HepG2 (cell line): Measurements from ENCODE around the gene TUBB2B. TPM values are rescaled to one million over a fixed set of nuclear protein-coding genes. Genes with fewer than 3 reads are reported as not detected.

ENCODE experiments used
- AGO2 ChIP-seq: fragments of 200-400 bp; formaldehyde crosslinking; optimal IDR thresholded peaks from 2 replicates; pipeline ENCODE3; 2017; ENCODE audit warnings: mild to moderate bottlenecking, low read depth, low read length, moderate library complexity
- ATF1 ChIP-seq: IDR thresholded peaks from 2 replicates; pipeline ENCODE4 v1.6.1; 2016; ENCODE audit warnings: mild to moderate bottlenecking, control low read depth
- CENPX ChIP-seq: sonication (generic); formaldehyde crosslinking; IDR thresholded peaks from 2 replicates; pipeline ENCODE4 v1.9.0; 2021; ENCODE audit warnings: mild to moderate bottlenecking, missing genetic modification reagents, moderate library complexity
- KDM3A ChIP-seq: IDR thresholded peaks from 2 replicates; pipeline ENCODE4 v1.6.1; 2018; ENCODE audit warnings: low read depth, missing compliant biosample characterization
- SP140L ChIP-seq: sonication (generic); formaldehyde crosslinking; IDR thresholded peaks from 2 replicates; pipeline ENCODE4 v1.4.0; 2020; ENCODE audit warnings: missing genetic modification reagents, borderline replicate concordance
- SRSF4 ChIP-seq: fragments of 200-400 bp; formaldehyde crosslinking; IDR thresholded peaks from one replicate; pipeline ENCODE4 v1.6.1; 2018; ENCODE audit warnings: mild to moderate bottlenecking, low read depth, low read length, moderate library complexity; ENCODE audit not compliant: poor library complexity, severe bottlenecking
- STAT5B ChIP-seq: sonication (generic); formaldehyde crosslinking; IDR thresholded peaks from 2 replicates; pipeline ENCODE4 v1.4.0; 2020; ENCODE audit warnings: missing genetic modification reagents
- ZNF441 ChIP-seq: sonication (generic); formaldehyde crosslinking; IDR thresholded peaks from 2 replicates; pipeline ENCODE4 v1.7.0; 2021; ENCODE audit warnings: missing genetic modification reagents, borderline replicate concordance
- ZNF652 ChIP-seq: IDR thresholded peaks from 2 replicates; pipeline ENCODE4 v1.6.1; 2016; ENCODE audit warnings: low read depth, borderline replicate concordance
- ZNF792 ChIP-seq: IDR thresholded peaks from 2 replicates; pipeline ENCODE4 v1.6.1; 2016
- polyA plus RNA-seq, 8 experiments: library from polyadenylated mRNA; depleted of rRNA in 3 of 8; stranded (reverse) in 7 of 8; unstranded in 1 of 8; fragments of >200 nt; fragmentation: Illumina TruSeq in 4 of 8; extraction: Trizol in 4 of 8; gene quantifications; 2 replicates each; pipeline versions ENCODE4 v1.2.1 to v1.2.3, GENCODE V29; 2011 to 2016; ENCODE audit warnings: low read depth in 4 of 8, missing spikeins in 1 of 8, mixed read lengths in 1 of 8; ENCODE audit not compliant: insufficient read depth in 1 of 8
- total RNA-seq, 5 experiments: library from RNA; depleted of rRNA; stranded (reverse); fragments of >200 nt; fragmentation: Illumina TruSeq; extraction: Trizol; gene quantifications; 2 replicates each; pipeline ENCODE4 v1.2.3, GENCODE V29; 2016; ENCODE audit warnings: low read depth in 1 of 5
- TF ChIP-seq, protein P1 (sequence below): sonication (generic); formaldehyde crosslinking; conservative IDR thresholded peaks from 2 replicates; pipeline ENCODE4 v1.4.0; 2020; ENCODE audit warnings: missing genetic modification reagents
- TF ChIP-seq, protein P2 (sequence below): IDR thresholded peaks from 2 replicates; pipeline ENCODE4 v1.6.1; 2016; ENCODE audit warnings: mild to moderate bottlenecking
- TF ChIP-seq, protein P3 (sequence below), 2 experiments: fragments of 450-650 bp in 1 of 2; sonication (generic) in 1 of 2; formaldehyde crosslinking in 1 of 2; IDR thresholded peaks; 2 replicates each; pipeline versions ENCODE4 v1.6.1 to v1.8.0; 2016 to 2022; ENCODE audit warnings: antibody characterized with exemption in 1 of 2, mild to moderate bottlenecking in 1 of 2, missing genetic modification reagents in 1 of 2
- TF ChIP-seq, protein P4 (sequence below): sonication (generic); formaldehyde crosslinking; conservative IDR thresholded peaks from 2 replicates; pipeline ENCODE4 v1.4.0; 2020; ENCODE audit warnings: missing genetic modification reagents

The TUBB2B gene
- total and polyA plus RNA-seq, 2 of the 13 experiments (the other 11 are each of a cell fraction or from before 2014, with no cell fraction given) = 10.3 to 23.6 TPM

DNA sequence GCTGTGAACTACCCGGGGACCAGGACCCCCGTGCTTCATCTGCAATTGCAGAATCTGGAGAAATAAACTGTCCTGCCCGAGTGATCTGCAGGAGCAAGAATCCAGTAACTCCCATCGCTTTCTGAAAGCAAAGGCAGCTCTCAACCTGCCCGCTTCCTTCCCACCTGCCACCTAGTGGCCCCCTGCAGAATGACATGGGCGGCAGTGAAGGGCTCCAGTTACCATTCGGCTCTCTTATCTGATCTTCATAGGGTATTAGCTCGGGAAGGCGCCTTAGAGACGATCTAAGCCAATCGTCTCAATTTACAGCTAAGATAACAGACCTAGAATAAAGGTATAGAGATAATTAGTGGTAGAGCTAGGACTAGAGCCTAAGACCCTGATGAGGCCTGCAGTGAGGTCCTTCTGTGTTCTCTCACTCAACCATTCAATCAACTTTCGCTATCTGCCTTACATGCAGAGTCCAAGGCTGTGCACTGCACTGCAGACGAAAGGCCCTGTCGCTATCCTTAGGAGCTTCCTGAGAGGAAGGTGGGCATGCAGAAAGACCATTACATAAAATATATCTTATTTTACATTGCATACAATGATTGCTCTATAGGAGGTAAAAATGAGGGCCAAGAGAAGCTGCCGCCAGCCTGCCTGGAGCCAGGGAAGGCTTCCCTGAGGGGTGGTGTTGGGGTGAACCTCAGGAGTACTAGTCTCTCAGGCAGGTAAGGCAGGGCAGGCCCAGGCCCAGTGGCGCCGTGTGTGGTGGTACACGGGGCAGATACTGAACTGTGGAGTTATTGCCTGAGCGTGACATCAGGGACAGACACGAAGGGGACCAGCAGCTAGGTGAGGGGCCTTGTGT, 24.2 kb upstream of the TUBB2B start (continued):
- TF ChIP-seq SRSF4 (no peak), ZNF441 (CRISPR knock-in tag) (no peak), CENPX (CRISPR knock-in tag) (no peak), AGO2 (no peak), SP140L (CRISPR knock-in tag) (no peak), ATF1 (no peak), ZNF652 (CRISPR knock-in tag) (no peak; the same call in 1 of the 2 replicates), ZNF792 (CRISPR knock-in tag) (peak; percentile 72; the same call in 1 of the 2 replicates), KDM3A (CRISPR knock-in tag) (0 out of 2 replicates have a peak, but pooled peaks have one; percentile 33), STAT5B (CRISPR knock-in tag) (no peak)
- TF ChIP-seq, protein P1, sequence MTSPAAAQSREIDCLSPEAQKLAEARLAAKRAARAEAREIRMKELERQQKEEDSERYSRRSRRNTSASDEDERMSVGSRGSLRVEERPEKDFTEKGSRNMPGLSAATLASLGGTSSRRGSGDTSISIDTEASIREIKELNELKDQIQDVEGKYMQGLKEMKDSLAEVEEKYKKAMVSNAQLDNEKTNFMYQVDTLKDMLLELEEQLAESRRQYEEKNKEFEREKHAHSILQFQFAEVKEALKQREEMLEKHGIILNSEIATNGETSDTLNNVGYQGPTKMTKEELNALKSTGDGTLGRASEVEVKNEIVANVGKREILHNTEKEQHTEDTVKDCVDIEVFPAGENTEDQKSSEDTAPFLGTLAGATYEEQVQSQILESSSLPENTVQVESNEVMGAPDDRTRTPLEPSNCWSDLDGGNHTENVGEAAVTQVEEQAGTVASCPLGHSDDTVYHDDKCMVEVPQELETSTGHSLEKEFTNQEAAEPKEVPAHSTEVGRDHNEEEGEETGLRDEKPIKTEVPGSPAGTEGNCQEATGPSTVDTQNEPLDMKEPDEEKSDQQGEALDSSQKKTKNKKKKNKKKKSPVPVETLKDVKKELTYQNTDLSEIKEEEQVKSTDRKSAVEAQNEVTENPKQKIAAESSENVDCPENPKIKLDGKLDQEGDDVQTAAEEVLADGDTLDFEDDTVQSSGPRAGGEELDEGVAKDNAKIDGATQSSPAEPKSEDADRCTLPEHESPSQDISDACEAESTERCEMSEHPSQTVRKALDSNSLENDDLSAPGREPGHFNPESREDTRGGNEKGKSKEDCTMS (CRISPR knock-in tag) = no peak
- TF ChIP-seq, protein P2, sequence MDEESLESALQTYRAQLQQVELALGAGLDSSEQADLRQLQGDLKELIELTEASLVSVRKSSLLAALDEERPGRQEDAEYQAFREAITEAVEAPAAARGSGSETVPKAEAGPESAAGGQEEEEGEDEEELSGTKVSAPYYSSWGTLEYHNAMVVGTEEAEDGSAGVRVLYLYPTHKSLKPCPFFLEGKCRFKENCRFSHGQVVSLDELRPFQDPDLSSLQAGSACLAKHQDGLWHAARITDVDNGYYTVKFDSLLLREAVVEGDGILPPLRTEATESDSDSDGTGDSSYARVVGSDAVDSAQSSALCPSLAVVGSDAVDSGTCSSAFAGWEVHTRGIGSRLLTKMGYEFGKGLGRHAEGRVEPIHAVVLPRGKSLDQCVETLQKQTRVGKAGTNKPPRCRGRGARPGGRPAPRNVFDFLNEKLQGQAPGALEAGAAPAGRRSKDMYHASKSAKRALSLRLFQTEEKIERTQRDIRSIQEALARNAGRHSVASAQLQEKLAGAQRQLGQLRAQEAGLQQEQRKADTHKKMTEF = 0 out of 2 replicates have a peak, but pooled peaks have one; percentile 18
- TF ChIP-seq, protein P3, sequence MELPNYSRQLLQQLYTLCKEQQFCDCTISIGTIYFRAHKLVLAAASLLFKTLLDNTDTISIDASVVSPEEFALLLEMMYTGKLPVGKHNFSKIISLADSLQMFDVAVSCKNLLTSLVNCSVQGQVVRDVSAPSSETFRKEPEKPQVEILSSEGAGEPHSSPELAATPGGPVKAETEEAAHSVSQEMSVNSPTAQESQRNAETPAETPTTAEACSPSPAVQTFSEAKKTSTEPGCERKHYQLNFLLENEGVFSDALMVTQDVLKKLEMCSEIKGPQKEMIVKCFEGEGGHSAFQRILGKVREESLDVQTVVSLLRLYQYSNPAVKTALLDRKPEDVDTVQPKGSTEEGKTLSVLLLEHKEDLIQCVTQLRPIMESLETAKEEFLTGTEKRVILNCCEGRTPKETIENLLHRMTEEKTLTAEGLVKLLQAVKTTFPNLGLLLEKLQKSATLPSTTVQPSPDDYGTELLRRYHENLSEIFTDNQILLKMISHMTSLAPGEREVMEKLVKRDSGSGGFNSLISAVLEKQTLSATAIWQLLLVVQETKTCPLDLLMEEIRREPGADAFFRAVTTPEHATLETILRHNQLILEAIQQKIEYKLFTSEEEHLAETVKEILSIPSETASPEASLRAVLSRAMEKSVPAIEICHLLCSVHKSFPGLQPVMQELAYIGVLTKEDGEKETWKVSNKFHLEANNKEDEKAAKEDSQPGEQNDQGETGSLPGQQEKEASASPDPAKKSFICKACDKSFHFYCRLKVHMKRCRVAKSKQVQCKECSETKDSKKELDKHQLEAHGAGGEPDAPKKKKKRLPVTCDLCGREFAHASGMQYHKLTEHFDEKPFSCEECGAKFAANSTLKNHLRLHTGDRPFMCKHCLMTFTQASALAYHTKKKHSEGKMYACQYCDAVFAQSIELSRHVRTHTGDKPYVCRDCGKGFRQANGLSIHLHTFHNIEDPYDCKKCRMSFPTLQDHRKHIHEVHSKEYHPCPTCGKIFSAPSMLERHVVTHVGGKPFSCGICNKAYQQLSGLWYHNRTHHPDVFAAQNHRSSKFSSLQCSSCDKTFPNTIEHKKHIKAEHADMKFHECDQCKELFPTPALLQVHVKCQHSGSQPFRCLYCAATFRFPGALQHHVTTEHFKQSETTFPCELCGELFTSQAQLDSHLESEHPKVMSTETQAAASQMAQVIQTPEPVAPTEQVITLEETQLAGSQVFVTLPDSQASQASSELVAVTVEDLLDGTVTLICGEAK (IDR thresholded peaks at IDR 0.05) = no peak
- TF ChIP-seq, protein P3 (CRISPR knock-in tag; IDR thresholded peaks at IDR 0.05) = no peak
- TF ChIP-seq, protein P4, sequence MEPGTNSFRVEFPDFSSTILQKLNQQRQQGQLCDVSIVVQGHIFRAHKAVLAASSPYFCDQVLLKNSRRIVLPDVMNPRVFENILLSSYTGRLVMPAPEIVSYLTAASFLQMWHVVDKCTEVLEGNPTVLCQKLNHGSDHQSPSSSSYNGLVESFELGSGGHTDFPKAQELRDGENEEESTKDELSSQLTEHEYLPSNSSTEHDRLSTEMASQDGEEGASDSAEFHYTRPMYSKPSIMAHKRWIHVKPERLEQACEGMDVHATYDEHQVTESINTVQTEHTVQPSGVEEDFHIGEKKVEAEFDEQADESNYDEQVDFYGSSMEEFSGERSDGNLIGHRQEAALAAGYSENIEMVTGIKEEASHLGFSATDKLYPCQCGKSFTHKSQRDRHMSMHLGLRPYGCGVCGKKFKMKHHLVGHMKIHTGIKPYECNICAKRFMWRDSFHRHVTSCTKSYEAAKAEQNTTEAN (CRISPR knock-in tag) = no peak
